HepG2 (cell line): Measurements from ENCODE around the gene OSCP1. TPM values are rescaled to one million over a fixed set of nuclear protein-coding genes. Genes with fewer than 3 reads are reported as not detected.

Experiments
- ARID4A ChIP-seq: sonication (generic); formaldehyde crosslinking; IDR thresholded peaks from 2 replicates; pipeline ENCODE4 v1.5.0; 2020; ENCODE audit warnings: mild to moderate bottlenecking, missing genetic modification reagents, borderline replicate concordance
- ATAD3A ChIP-seq: sonication (generic); formaldehyde crosslinking; IDR thresholded peaks from 2 replicates; pipeline ENCODE4 v1.4.0; 2020; ENCODE audit warnings: missing genetic modification reagents
- ELF1 ChIP-seq: sonication (generic); formaldehyde crosslinking; IDR thresholded peaks from 2 replicates; pipeline ENCODE4 v1.4.0; 2020; ENCODE audit warnings: missing genetic modification reagents
- GLI4 ChIP-seq: sonication (generic); formaldehyde crosslinking; IDR thresholded peaks from 2 replicates; pipeline ENCODE4 v1.5.1; 2020; ENCODE audit warnings: missing genetic modification reagents, mild to moderate bottlenecking, moderate library complexity, borderline replicate concordance
- GTF2F1 ChIP-seq: fragments of 150-350 bp; IDR thresholded peaks from 2 replicates; pipeline ENCODE4 v1.6.1; 2014; ENCODE audit warnings: low read length
- HOXA7 ChIP-seq: sonication (generic); formaldehyde crosslinking; IDR thresholded peaks from 2 replicates; pipeline ENCODE4 v1.8.1; 2022; ENCODE audit warnings: mild to moderate bottlenecking, missing genetic modification reagents, moderate library complexity
- MEF2D ChIP-seq: sonication (generic); formaldehyde crosslinking; IDR thresholded peaks from 2 replicates; pipeline ENCODE4 v1.5.1; 2020; ENCODE audit warnings: mild to moderate bottlenecking, missing genetic modification reagents
- NR0B2 ChIP-seq: sonication (generic); formaldehyde crosslinking; IDR thresholded peaks from 2 replicates; pipeline ENCODE4 v1.4.0; 2020; ENCODE audit warnings: mild to moderate bottlenecking, missing genetic modification reagents
- RERE ChIP-seq: IDR thresholded peaks from 2 replicates; pipeline ENCODE4 v1.6.1; 2016; ENCODE audit warnings: low read depth, missing genetic modification reagents, missing compliant biosample characterization
- RNF2 ChIP-seq: fragments of 450-650 bp; conservative IDR thresholded peaks from 2 replicates; pipeline ENCODE4 v1.6.1; 2016; ENCODE audit warnings: low read depth
- RXRB ChIP-seq: IDR thresholded peaks from 2 replicates; pipeline ENCODE4 v1.6.1; 2016; ENCODE audit warnings: borderline replicate concordance, missing genetic modification reagents, missing compliant biosample characterization
- TCF7L2 ChIP-seq: IDR thresholded peaks from 2 replicates; pipeline ENCODE4 v1.6.1; 2011; ENCODE audit warnings: mild to moderate bottlenecking, low read depth, low read length, moderate library complexity
- ZBTB44 ChIP-seq: sonication (generic); formaldehyde crosslinking; IDR thresholded peaks from 2 replicates; pipeline ENCODE4 v1.4.0; 2020; ENCODE audit warnings: missing genetic modification reagents
- ZNF274 ChIP-seq: sonication (generic); formaldehyde crosslinking; IDR thresholded peaks from 2 replicates; pipeline ENCODE4 v1.5.1; 2020; ENCODE audit warnings: mild to moderate bottlenecking, missing genetic modification reagents
- ZNF337 ChIP-seq: sonication (generic); formaldehyde crosslinking; IDR thresholded peaks from 2 replicates; pipeline ENCODE4 v1.5.1; 2020; ENCODE audit warnings: missing genetic modification reagents, low read depth, mild to moderate bottlenecking, borderline replicate concordance
- polyA plus RNA-seq, 8 experiments: library from polyadenylated mRNA; depleted of rRNA in 3 of 8; stranded (reverse) in 7 of 8; unstranded in 1 of 8; fragments of >200 nt; fragmentation: Illumina TruSeq in 4 of 8; extraction: Trizol in 4 of 8; gene quantifications; 2 replicates each; pipeline versions ENCODE4 v1.2.1 to v1.2.3, GENCODE V29; 2011 to 2016; ENCODE audit warnings: low read depth in 4 of 8, missing spikeins in 1 of 8, mixed read lengths in 1 of 8; ENCODE audit not compliant: insufficient read depth in 1 of 8
- total RNA-seq, 5 experiments: library from RNA; depleted of rRNA; stranded (reverse); fragments of >200 nt; fragmentation: Illumina TruSeq; extraction: Trizol; gene quantifications; 2 replicates each; pipeline ENCODE4 v1.2.3, GENCODE V29; 2016; ENCODE audit warnings: low read depth in 1 of 5

OSCP1 gene
- total and polyA plus RNA-seq, 2 of the 13 experiments (the other 11 are each of a cell fraction or from before 2014, with no cell fraction given) = 0.60 to 0.84 TPM

- TF ChIP-seq RERE (CRISPR knock-in tag) = peak; percentile 88
- no peak for TF ChIP-seq TCF7L2
- TF ChIP-seq GTF2F1 = no peak
- TF ChIP-seq NR0B2 (CRISPR knock-in tag) = peak; percentile 83; the same call in 1 of the 2 replicates
- TF ChIP-seq ARID4A (CRISPR knock-in tag) = peak; percentile 80; the same call in 1 of the 2 replicates
- no peak for TF ChIP-seq ZBTB44 (CRISPR knock-in tag)
- TF ChIP-seq RXRB (CRISPR knock-in tag) = peak; percentile 97
- TF ChIP-seq ZNF274 (CRISPR knock-in tag) = no peak; the same call in 1 of the 2 replicates
- TF ChIP-seq MEF2D (CRISPR knock-in tag) = peak; percentile 83
- peak; percentile 88 for TF ChIP-seq ELF1 (CRISPR knock-in tag)
- TF ChIP-seq ATAD3A (CRISPR knock-in tag) = no peak
- TF ChIP-seq GLI4 = no peak
- no peak for TF ChIP-seq RNF2
- TF ChIP-seq HOXA7 (CRISPR knock-in tag) = no peak
- TF ChIP-seq ZNF337 = no peak
Observed at GRCh38 chr1:36486439-36487335, 36.4 kb upstream of the OSCP1 start (continued).
